BLaER1 treated with 17β-estradiol and CSF1 and Interleukin-3, amounts not matched to agents 10 nM and 100 nM (cell line): ENCODE results near the gene RBM26.

ENCODE experiments used
- H3K27ac ChIP-seq, 11 experiments: shearing (Covaris generic); formaldehyde crosslinking; 2 replicates each; pipeline ENCODE4 v1.8.1; 2022
- H3K27me3 ChIP-seq, 11 experiments: shearing (Covaris generic); formaldehyde crosslinking; 2 replicates each; pipeline ENCODE4 v1.8.1; 2022
- H3K36me3 ChIP-seq, 11 experiments: shearing (Covaris generic); formaldehyde crosslinking; 2 replicates each; pipeline ENCODE4 v1.8.1; 2022
- H3K4me1 ChIP-seq, 10 experiments: shearing (Covaris generic); formaldehyde crosslinking; 2 replicates each; pipeline ENCODE4 v1.8.1; 2022
- H3K4me2 ChIP-seq, 11 experiments: shearing (Covaris generic); formaldehyde crosslinking; 2 replicates each; pipeline ENCODE4 v1.8.1; 2022
- H3K4me3 ChIP-seq, 10 experiments: shearing (Covaris generic); formaldehyde crosslinking; 2 replicates each; pipeline ENCODE4 v1.8.1; 2022
- H3K9ac ChIP-seq, 11 experiments: shearing (Covaris generic); formaldehyde crosslinking; 2 replicates each; pipeline ENCODE4 v1.8.1; 2022
- H3K9me3 ChIP-seq, 11 experiments: shearing (Covaris generic); formaldehyde crosslinking; replicated peaks in 1 of 11; 2 replicates each; pipeline ENCODE4 v1.8.1; 2022
- H4K20me1 ChIP-seq, 11 experiments: shearing (Covaris generic); formaldehyde crosslinking; 2 replicates each; pipeline ENCODE4 v1.8.1; 2022
- Cebpa-rat ChIP-seq, 11 experiments: shearing (Covaris generic); IDR thresholded peaks; 2 replicates each; pipeline ENCODE4 v1.8.1; 2022

Gene RBM26

GRCh38 chr13:79389026-79389425 lies 17.0 kb downstream of the RBM26 start:
- Histone ChIP-seq H3K36me3 (peaks cover 5 to 45% (median 32%) of the 10 kb centered on the region in 11 experiments; a peak in 21 of 22 replicates), H3K27ac (peak overlapping the region in 3 of 11 experiments; percentile 24 to 49 (median 28); a peak in 5 of 22 replicates), H3K9me3 (peaks cover 0 to 8% (median 0%) of the 10 kb centered on the region in 11 experiments; a peak in 4 of 22 replicates), H3K4me2 (peak overlapping the region in 4 of 11 experiments; percentile 40 to 74 (median 50); a peak in 7 of 22 replicates), H3K4me3 (no peak overlapping the region), H3K27me3 (no peaks in the 10 kb centered on the region), H3K4me1 (peaks cover 14 to 64% (median 25%) of the 10 kb centered on the region in 10 experiments), H4K20me1 (peaks cover 27 to 87% (median 77%) of the 10 kb centered on the region in 11 experiments; a peak in 20 of 22 replicates), H3K9ac (no peak overlapping the region)
- TF ChIP-seq Cebpa-rat (IDR thresholded peaks at IDR 0.05): no peak

DNA sequence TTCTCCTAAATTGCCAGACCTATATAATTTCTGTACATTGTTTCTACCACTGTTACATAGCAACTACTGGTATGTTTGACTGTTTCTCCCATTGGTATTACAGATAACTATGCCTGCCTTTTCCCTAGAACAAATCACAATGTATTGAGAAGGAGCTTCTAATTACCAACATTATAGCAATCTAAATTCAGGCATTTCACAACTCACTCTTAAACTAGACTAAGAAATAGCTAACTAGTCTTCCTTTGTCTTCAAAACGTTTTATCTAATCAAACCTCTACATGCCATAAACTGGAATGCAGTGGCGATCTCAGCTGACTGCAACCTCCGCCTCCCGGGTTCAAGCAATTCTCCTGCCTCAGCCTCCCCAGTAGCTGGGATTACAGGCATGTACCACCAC lies 18.2 kb downstream of the RBM26 start:
- Histone ChIP-seq H3K9ac (no peak overlapping the region), H3K36me3 (peaks cover 9 to 48% (median 29%) of the 10 kb centered on the region in 11 experiments; a peak in 20 of 22 replicates), H3K4me1 (peaks cover 3 to 62% (median 14%) of the 10 kb centered on the region in 10 experiments; a peak in 15 of 20 replicates), H3K9me3 (peaks cover 0 to 8% (median 0%) of the 10 kb centered on the region in 11 experiments; a peak in 4 of 22 replicates), H3K4me3 (no peak overlapping the region), H3K4me2 (0 out of 22 replicates have a peak overlapping the region, but pooled peaks of 2 of the 11 experiments have one; percentile 12 to 74), H4K20me1 (peaks cover 15 to 86% (median 77%) of the 10 kb centered on the region in 11 experiments; a peak in 20 of 22 replicates), H3K27ac (peak overlapping the region in 1 of 11 experiments; percentile 2; a peak in 1 of 22 replicates), H3K27me3 (no peaks in the 10 kb centered on the region)
- TF ChIP-seq Cebpa-rat (IDR thresholded peaks at IDR 0.05): no peak

- H3K9ac ChIP-seq: no peak overlapping the region
- no peak overlapping the region for H3K4me3 ChIP-seq
- peaks cover 0 to 66% (median 15%) of the 10 kb centered on the region in 10 experiments; a peak in 14 of 20 replicates for H3K4me1 ChIP-seq
- H3K4me2 ChIP-seq: peak overlapping the region in 3 of 11 experiments; percentile 27 to 53 (median 51); a peak in 2 of 22 replicates
- TF ChIP-seq Cebpa-rat (IDR thresholded peaks at IDR 0.05): no peak
- H4K20me1 ChIP-seq: peaks cover 8 to 94% (median 82%) of the 10 kb centered on the region in 11 experiments; a peak in 20 of 22 replicates
- H3K9me3 ChIP-seq: peaks cover 0 to 6% (median 0%) of the 10 kb centered on the region in 11 experiments; a peak in 4 of 22 replicates
- H3K36me3 ChIP-seq: peaks cover 9 to 53% (median 28%) of the 10 kb centered on the region in 11 experiments; a peak in 20 of 22 replicates
- H3K27me3 ChIP-seq: no peaks in the 10 kb centered on the region
- no peak overlapping the region for H3K27ac ChIP-seq
These were observed 19.8 kb downstream of the RBM26 start for GRCh38 chr13:79386125-79386826.

DNA sequence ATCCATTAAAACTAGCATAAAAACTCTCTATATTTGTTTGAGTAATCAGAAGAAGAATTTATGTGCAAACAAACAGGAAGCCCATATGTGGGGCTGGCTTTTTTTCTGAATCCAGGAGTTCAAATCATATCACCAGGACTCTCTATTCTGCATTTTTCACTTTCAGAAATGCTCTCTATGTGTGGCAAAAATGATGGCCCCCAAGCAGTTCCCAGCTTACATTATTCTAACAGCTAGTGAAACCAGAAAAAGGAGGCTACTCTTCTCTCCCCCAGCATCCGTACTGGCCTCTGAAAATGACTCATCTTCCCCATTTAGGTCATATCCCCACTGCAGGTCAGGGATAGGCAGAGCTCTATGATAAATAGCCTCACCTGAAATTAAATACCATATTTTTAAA lies 20.4 kb downstream of the RBM26 start:
- Histone ChIP-seq H3K36me3 (peaks cover 9 to 49% (median 25%) of the 10 kb centered on the region in 11 experiments; a peak in 20 of 22 replicates), H3K4me2 (peak overlapping the region in 4 of 11 experiments; percentile 24 to 53 (median 39); a peak in 5 of 22 replicates), H3K4me1 (peaks cover 0 to 65% (median 15%) of the 10 kb centered on the region in 10 experiments; a peak in 14 of 20 replicates), H3K9me3 (peaks cover 0 to 5% (median 0%) of the 10 kb centered on the region in 11 experiments; a peak in 3 of 22 replicates), H3K27ac (no peak overlapping the region), H3K4me3 (no peak overlapping the region), H4K20me1 (peaks cover 5 to 94% (median 82%) of the 10 kb centered on the region in 11 experiments; a peak in 20 of 22 replicates), H3K9ac (no peak overlapping the region), H3K27me3 (no peaks in the 10 kb centered on the region)
- no peak for TF ChIP-seq Cebpa-rat (IDR thresholded peaks at IDR 0.05)

DNA sequence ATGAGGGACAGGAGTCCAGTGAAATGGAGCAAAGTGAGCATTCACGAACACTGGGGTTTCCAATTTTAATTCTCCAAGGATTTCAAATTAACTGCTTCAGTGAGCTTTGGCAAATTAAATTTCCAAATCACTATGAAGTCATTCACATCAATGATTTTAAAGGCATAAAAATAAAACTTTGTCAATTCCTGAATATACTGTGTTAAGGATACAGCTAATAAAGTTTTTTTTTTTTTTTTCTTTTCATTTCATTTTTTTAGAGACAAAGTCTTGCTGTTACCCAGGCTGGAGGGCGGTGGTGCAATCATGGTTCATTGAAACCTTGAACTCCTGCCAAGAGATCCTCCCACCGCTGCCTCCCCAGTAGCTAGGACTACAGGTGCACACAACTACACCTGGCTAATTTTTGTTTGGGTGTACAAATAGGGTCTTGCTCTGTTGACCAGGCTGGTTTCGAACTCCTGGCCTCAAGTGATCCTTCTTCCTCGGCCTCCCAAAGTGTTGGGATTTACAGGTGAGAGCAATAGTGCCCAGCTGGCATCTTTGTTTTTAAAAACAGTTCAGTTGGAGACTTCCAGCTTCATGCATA lies 21.9 kb downstream of the RBM26 start:
- H3K9me3 ChIP-seq: peaks cover 0 to 5% (median 0%) of the 10 kb centered on the region in 11 experiments; a peak in 3 of 22 replicates
- no peak for TF ChIP-seq Cebpa-rat (IDR thresholded peaks at IDR 0.05)
- H3K4me2 ChIP-seq: peak overlapping the region in 1 of 11 experiments; percentile 32; a peak in 1 of 22 replicates
- H3K27ac ChIP-seq: no peak overlapping the region
- H3K36me3 ChIP-seq: peaks cover 12 to 49% (median 29%) of the 10 kb centered on the region in 11 experiments; a peak in 21 of 22 replicates
- H3K9ac ChIP-seq: no peak overlapping the region
- no peaks in the 10 kb centered on the region for H3K27me3 ChIP-seq
- peaks cover 0 to 49% (median 10%) of the 10 kb centered on the region in 10 experiments; a peak in 13 of 20 replicates for H3K4me1 ChIP-seq
- H3K4me3 ChIP-seq: no peak overlapping the region
- peaks cover 5 to 95% (median 82%) of the 10 kb centered on the region in 11 experiments; a peak in 20 of 22 replicates for H4K20me1 ChIP-seq

GRCh38 chr13:79382545-79383275 lies 23.3 kb downstream of the RBM26 start:
- H3K9ac ChIP-seq: no peak overlapping the region
- peak overlapping the region in 3 of 11 experiments; percentile 36 to 59 (median 58); a peak in 6 of 22 replicates for H3K4me2 ChIP-seq
- H3K27me3 ChIP-seq: no peaks in the 10 kb centered on the region
- peaks cover 8 to 99% (median 71%) of the 10 kb centered on the region in 11 experiments; a peak in 20 of 22 replicates for H4K20me1 ChIP-seq
- H3K36me3 ChIP-seq: peaks cover 25 to 57% (median 36%) of the 10 kb centered on the region in 11 experiments
- TF ChIP-seq Cebpa-rat (IDR thresholded peaks at IDR 0.05): no peak
- peaks cover 0 to 5% (median 0%) of the 10 kb centered on the region in 11 experiments; a peak in 3 of 22 replicates for H3K9me3 ChIP-seq
- H3K4me1 ChIP-seq: peaks cover 0 to 35% (median 9%) of the 10 kb centered on the region in 10 experiments; a peak in 13 of 20 replicates
- no peak overlapping the region for H3K4me3 ChIP-seq
- H3K27ac ChIP-seq: peak overlapping the region in 1 of 11 experiments; percentile 19; a peak in 1 of 22 replicates

DNA sequence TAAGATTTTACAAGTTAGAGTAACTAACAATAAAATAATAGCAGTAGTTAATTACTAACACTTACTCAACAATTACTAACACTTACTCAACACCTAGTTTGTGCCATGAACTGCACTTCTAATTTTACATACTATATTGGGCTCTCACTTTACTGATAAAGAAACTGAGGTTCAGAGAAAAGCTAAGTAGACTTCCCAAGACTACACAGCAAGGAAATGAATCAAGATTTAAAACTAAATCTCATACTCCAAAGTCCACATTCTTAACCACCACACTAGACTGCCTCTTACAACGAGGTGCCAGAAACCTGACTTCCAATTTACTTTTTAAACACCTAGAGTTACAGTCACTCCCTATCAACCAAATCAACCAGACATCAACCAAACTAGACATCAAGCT lies 25.1 kb downstream of the RBM26 start:
- H3K27ac ChIP-seq: no peak overlapping the region
- H3K36me3 ChIP-seq: peaks cover 42 to 74% (median 51%) of the 10 kb centered on the region in 11 experiments
- H3K9me3 ChIP-seq: peaks cover 0 to 5% (median 0%) of the 10 kb centered on the region in 11 experiments; a peak in 3 of 22 replicates
- H3K9ac ChIP-seq: no peak overlapping the region
- H3K4me1 ChIP-seq: peaks cover 0 to 29% (median 8%) of the 10 kb centered on the region in 10 experiments; a peak in 13 of 20 replicates
- no peak overlapping the region for H3K4me2 ChIP-seq
- no peak for TF ChIP-seq Cebpa-rat (IDR thresholded peaks at IDR 0.05)
- peaks cover 12 to 91% (median 62%) of the 10 kb centered on the region in 11 experiments; a peak in 21 of 22 replicates for H4K20me1 ChIP-seq
- H3K4me3 ChIP-seq: no peak overlapping the region
- no peaks in the 10 kb centered on the region for H3K27me3 ChIP-seq

DNA sequence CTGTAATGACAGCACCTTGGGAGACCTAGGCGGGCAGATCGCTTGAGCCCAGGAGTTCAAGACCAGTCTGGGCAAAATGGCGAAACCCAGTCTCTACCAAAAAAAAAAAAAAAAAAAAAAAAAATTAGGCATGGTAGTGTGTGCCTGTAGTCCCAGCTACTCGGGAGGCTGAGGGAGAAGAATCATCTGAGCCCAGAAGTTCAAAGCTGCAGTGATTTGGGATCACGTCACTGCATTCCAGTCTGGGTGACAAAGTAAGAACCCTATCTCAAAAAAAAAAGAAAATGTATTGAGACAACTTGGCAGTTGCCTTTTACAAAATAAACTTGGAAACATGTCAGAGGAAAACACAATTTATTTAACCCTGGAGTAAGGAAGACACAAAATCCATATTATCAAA lies 26.8 kb downstream of the RBM26 start:
- Histone ChIP-seq H3K4me3 (no peak overlapping the region), H3K4me1 (peaks cover 0 to 19% (median 6%) of the 10 kb centered on the region in 10 experiments; a peak in 11 of 20 replicates), H4K20me1 (peaks cover 15 to 85% (median 52%) of the 10 kb centered on the region in 11 experiments; a peak in 21 of 22 replicates), H3K9me3 (peaks cover 0 to 2% (median 0%) of the 10 kb centered on the region in 11 experiments; a peak in 3 of 22 replicates), H3K36me3 (peaks cover 50 to 78% (median 58%) of the 10 kb centered on the region in 11 experiments), H3K27ac (no peak overlapping the region), H3K9ac (no peak overlapping the region), H3K27me3 (no peaks in the 10 kb centered on the region), H3K4me2 (no peak overlapping the region)
- no peak for TF ChIP-seq Cebpa-rat (IDR thresholded peaks at IDR 0.05)
